ENCODE measurements around the gene MADD.

The MADD gene

DNA sequence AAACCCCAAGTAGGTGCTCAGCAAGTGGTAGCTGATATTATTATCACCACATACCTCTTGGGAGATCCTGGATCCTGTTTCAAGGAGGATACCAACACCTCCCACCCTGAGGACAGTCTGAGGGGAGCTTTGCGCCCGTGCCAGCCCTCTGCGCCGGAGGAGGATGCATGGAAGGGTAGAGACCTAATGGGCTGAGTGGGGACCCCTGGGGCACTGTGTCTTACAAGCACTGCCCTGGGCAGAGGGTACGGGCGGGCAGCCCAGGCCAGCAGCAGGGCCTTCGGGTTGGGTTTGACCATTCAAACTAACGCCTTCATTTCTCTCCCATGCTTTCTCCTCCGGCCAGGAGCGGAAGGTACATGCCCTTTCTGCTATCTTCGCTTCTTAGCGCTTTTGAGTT lies 56.3 kb downstream of the MADD start:
- no peak for DNase-seq (ENCODE audit: low read depth)
- TF ChIP-seq, protein P1, sequence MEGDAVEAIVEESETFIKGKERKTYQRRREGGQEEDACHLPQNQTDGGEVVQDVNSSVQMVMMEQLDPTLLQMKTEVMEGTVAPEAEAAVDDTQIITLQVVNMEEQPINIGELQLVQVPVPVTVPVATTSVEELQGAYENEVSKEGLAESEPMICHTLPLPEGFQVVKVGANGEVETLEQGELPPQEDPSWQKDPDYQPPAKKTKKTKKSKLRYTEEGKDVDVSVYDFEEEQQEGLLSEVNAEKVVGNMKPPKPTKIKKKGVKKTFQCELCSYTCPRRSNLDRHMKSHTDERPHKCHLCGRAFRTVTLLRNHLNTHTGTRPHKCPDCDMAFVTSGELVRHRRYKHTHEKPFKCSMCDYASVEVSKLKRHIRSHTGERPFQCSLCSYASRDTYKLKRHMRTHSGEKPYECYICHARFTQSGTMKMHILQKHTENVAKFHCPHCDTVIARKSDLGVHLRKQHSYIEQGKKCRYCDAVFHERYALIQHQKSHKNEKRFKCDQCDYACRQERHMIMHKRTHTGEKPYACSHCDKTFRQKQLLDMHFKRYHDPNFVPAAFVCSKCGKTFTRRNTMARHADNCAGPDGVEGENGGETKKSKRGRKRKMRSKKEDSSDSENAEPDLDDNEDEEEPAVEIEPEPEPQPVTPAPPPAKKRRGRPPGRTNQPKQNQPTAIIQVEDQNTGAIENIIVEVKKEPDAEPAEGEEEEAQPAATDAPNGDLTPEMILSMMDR (IDR thresholded peaks at IDR 0.05; ENCODE audit: low read length, missing control alignments), result no peak
- no peak overlapping the region for H3K4me3 ChIP-seq (replicated peaks; ENCODE audit: low read depth, low read length)

GRCh38 chr11:47327025-47327424 lies 57.1 kb downstream of the MADD start:
- TF ChIP-seq, protein P1 (IDR thresholded peaks at IDR 0.05; ENCODE audit: low read length, missing control alignments), result no peak
- H3K4me3 ChIP-seq (replicated peaks; ENCODE audit: low read depth, low read length), result no peak overlapping the region
- no peak for DNase-seq (ENCODE audit: low read depth)

- DNase-seq (ENCODE audit: low read depth), result no peak
- no peak overlapping the region for H3K4me3 ChIP-seq (replicated peaks; ENCODE audit: low read depth, low read length)
- TF ChIP-seq, protein P1 (IDR thresholded peaks at IDR 0.05; ENCODE audit: low read length, missing control alignments), result no peak
These were observed 58.0 kb downstream of the MADD start for GRCh38 chr11:47327949-47328348.

GRCh38 chr11:47328449-47329390 lies 58.8 kb downstream of the MADD start:
- no peak for DNase-seq (ENCODE audit: low read depth)
- no peak overlapping the region for H3K4me3 ChIP-seq (replicated peaks; ENCODE audit: low read depth, low read length)
- TF ChIP-seq, protein P1 (IDR thresholded peaks at IDR 0.05; ENCODE audit: low read length, missing control alignments), result no peak

DNA sequence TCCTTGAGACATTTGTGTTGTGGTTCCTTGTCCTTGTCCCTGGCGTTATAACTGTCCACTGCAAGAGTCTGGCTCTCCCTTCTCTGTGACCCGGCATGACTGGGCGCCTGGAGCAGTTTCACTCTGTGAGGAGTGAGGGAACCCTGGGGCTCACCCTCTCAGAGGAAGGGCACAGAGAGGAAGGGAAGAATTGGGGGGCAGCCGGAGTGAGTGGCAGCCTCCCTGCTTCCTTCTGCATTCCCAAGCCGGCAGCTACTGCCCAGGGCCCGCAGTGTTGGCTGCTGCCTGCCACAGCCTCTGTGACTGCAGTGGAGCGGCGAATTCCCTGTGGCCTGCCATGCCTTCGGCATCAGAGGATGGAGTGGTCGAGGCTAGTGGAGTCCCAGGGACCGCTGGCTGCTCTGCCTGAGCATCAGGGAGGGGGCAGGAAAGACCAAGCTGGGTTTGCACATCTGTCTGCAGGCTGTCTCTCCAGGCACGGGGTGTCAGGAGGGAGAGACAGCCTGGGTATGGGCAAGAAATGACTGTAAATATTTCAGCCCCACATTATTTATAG lies 59.6 kb downstream of the MADD start:
- DNase-seq (ENCODE audit: low read depth), result no peak
- TF ChIP-seq, protein P1 (IDR thresholded peaks at IDR 0.05; ENCODE audit: low read length, missing control alignments), result no peak
- H3K4me3 ChIP-seq (replicated peaks; ENCODE audit: low read depth, low read length), result no peak overlapping the region

- H3K4me3 ChIP-seq (replicated peaks; ENCODE audit: low read depth, low read length), result no peak overlapping the region
- DNase-seq (ENCODE audit: low read depth), result peak; percentile 39
- TF ChIP-seq, protein P1 (IDR thresholded peaks at IDR 0.05; ENCODE audit: low read length, missing control alignments), result no peak
These were observed 60.3 kb downstream of the MADD start for GRCh38 chr11:47329987-47330931.
